AG10803 (cell line): ENCODE data around the gene KCNC1.

ENCODE experiments used
- DNase-seq: peaks from one replicate; pipeline ENCODE4 v3.0.0; 2010; ENCODE audit warnings: low read depth
- H3K4me3 ChIP-seq: 2 replicates; pipeline ENCODE4 v1.5.1; 2011; ENCODE audit warnings: mild to moderate bottlenecking, low read length, control low read depth
- CTCF ChIP-seq: conservative IDR thresholded peaks from 2 replicates; pipeline ENCODE4 v1.5.1; 2011; ENCODE audit warnings: mild to moderate bottlenecking, low read length, control low read depth, inconsistent platforms

Gene KCNC1

DNA sequence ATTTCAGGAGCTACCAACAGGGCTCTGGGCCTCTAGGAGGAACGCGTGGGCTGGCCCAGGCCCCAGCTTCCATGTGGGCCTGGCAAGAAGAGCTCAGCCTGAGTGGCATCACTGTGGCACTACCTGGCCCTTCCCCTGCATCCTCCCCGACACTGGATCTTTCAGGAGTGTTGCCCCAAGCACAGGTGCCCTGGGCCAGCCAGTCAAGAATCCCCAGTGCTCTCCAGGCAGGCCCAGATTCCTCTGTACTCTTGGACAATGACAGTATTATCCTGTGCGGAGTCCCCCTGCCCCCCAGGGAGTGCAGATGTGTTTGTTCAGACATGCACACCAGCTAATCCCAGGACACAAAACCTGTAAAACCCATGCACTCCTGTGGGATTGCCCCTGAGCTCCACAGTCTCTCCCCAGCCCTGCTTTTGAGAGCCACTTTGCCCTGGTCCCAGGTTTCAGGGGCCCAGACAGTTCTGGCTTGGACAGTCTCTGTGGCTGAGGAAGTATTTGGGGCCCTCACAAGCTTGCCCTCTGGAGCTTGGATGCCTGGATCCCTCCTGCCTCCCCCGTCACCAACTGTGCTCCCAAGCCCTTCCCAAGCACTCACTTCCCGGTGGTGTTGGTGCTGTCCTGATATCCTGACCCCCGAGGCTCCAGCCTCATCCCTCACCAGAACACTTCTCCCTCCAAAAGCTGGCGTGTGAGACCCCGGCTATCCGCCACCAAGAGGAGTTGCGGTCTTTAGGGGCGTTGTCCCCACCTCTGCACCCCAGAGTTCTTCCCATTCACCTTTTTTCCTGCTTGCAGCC is 39.9 kb downstream of the KCNC1 start:
- TF ChIP-seq CTCF, result no peak

DNA sequence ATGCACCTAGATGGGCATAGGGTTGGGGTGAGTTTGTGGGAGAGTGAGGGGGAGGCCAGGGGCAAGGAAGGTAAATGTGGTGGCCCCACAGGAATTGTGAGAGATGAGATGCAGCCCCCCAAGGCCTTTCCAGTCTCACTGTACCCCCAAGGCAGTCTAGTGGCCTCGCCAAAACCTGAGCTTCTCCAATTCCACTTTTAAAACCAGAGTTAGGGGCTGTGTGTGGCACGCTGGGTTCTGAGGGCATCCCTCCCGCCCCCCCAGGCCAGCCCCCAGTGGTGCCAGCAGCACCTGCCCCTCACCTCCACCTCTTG is 40.4 kb downstream of the KCNC1 start:
- no peak overlapping the region for H3K4me3 ChIP-seq
- DNase-seq, result no peak
- no peak for TF ChIP-seq CTCF

More for the DNA sequence above, 39.9 kb downstream of the KCNC1 start:
- H3K4me3 ChIP-seq, result no peak overlapping the region
- DNase-seq, result no peak

DNA sequence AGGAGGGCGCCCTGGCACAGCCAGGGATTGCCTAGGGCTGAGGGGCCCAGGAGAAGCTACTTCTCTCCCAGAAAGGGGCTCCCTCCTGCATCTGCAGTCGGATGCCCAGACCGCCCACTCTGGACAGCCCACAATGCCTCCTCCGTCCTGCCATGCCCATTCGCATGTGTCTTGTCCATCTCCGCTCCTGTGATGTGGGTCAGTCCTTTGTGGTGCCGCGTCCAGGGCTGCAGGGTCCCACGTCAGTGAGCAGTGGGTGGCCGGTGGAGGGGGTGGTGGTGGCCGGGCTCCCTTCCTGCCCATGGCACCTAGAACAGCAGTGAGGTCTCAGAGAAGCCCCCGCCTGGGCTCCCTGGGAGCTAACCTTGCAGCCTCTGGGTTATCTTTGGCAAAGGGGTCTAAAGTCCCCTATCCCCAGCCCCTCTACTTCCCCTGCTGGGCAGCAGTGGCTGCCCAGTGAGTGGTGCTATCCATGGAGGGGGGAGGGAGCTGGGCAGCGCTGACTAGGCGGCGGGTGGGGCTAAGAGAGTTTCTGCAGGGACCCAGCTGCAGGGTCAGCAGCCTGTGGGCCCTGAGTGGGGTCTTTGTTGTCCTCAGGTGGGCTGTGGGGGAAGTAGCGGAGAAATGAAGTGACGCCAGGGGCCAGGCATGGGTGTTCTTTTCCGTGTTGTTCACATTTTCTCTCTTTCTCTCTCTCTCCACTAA is 41.1 kb downstream of the KCNC1 start:
- no peak overlapping the region for H3K4me3 ChIP-seq
- DNase-seq, result no peak
- no peak for TF ChIP-seq CTCF

DNA sequence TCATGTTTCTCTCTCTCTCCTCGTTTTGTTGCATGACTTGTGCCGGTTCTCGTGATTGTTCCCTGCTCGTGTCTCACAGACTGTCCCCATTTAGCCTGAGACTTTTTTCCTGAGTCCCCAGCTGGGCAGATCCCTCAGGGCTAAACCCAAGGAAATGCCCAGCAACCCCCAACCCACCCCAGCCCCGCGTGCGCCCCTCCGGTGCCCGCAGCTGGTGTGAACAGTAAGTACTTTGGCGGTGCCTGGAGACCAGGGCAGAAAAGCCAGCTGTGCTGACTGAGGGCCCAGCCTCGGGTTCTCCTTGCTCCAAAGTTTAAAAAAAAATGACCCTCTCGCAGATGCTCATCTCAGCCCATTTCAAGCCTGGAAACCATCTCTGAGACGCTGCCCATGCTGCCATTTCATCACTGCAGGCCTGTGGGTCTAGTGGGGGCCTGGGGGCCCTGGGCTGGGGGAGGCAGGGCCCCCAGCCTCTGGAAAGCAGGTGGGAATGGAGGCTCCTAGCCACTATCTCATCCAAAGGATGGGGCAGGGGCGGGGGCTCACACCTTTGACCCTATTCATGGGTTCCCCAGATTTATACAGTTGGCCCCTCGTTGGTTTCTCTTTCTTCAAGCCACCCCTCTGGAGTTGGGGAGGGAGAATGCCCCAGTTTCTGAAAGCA is 41.8 kb downstream of the KCNC1 start:
- H3K4me3 ChIP-seq, result no peak overlapping the region
- no peak for DNase-seq
- TF ChIP-seq CTCF, result no peak

DNA sequence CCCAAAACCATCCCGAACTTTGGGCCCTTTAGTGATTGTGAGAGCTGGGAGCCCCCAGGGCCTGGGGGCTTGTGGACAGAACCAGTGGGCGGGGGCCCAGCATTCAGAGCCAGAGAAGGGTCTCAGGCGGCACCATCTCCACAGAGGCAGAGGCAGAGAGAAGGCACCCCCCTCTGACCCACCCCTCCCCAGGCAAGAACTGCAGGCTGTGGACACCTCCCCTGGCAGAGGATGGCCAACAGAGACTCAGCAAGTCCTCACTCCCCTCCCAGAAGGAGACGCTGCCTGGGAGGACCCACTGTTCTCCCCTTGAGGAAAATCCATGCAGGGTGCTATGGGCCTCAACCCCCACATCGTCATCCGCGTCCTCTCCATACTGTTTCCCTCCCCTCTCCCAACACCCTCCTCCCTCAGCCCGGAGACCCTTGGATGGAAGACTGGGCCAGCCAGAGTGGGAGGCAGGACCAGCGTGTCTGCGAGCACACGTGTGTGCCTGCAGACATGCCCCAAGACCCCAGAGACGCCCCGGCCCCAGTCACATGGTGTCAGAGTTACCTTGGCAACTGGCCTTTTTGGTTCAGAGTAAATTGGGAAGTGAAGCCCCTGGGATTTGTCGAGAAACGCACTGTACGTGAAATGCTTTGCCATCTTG is 42.6 kb downstream of the KCNC1 start:
- no peak overlapping the region for H3K4me3 ChIP-seq
- TF ChIP-seq CTCF, result no peak
- DNase-seq, result no peak

DNA sequence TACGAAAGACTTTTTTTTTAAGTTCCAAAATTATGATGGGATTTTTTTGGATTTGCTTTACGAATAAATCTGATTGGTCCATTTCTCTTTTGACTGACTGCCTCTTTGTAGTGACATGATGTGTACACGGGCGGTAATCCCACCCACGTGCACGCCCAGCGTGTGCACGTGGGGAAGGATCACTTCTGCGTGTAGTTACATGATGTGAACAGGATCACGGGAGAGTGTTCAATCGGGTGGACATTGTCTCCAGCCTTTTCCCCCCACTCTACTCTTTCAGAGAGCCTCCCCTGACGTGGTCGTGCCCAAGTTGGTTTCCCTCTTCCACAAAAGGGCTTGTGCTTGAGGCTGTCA is 43.1 kb downstream of the KCNC1 start:
- TF ChIP-seq CTCF, result no peak
- no peak for DNase-seq

More for the DNA sequence above, 43.1 kb downstream of the KCNC1 start:
- no peak overlapping the region for H3K4me3 ChIP-seq
